ENCODE results near the gene GNPTG.
A peak's percentile ranks its signal among the peaks of the same experiment; 100 is the strongest.

The GNPTG gene

GRCh38 chr16:1333854-1334700 lies 17.7 kb upstream of the GNPTG start:
- DNase-seq (ENCODE audit: low read depth) = no peak

- no peak for DNase-seq (ENCODE audit: low read depth)
These were observed 17.0 kb upstream of the GNPTG start for GRCh38 chr16:1334739-1335138.

DNA sequence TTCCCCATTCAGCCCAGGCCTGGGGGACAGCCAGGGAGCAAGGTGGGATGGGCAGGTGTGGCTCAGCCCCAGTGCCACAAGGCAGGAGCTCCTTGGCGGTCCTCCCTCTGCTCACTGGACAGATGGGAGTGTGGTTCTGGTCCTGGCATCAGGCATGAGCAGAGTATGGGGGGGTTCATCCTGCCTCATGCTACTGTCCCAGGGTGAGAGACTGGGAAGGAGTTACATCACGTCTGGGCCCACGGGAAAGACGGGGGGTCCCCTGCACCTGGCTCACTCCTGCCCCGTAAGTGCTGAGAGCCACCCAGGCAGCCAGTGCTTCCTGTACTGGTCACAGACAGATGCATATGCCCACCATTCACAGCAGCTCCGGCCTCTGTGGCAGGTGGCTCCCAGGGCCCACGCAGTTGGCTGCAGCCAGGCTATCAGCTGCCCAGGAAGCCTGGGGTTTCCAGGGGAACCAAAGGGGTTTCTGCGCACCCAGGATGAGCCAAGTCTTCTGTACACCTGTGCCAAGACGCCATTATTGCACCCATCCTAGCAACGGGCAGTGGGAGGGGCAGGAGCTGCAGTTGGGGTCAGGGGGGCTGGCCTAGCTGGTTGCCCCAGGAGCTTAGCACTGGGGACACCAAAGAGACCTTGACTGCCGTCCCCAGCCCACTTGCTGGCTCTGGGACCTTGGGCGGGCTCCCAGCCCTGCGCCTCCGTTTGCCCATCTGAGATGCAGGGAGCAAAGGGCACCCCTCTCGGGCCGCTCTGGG lies 16.3 kb upstream of the GNPTG start:
- no peak for DNase-seq (ENCODE audit: low read depth)

DNA sequence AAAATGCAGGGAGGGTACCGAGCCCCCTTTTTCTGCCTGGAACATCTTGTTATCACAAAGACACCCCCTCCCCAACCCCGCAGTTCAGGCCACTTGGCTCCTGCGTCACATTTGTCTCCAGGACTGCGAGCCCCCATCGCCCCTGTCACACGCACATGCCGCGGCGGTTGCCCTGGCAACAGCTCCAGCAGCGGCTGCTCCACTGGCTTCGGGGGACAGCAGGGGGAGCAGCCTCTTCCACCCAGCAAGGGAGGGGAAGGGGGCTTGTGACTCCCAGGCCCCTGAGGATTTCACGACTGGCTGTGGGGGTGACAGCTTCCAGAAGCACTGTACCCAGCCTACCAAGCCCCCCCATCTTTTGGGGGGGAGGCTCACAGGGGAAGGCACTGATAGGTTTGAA lies 15.7 kb upstream of the GNPTG start:
- DNase-seq (ENCODE audit: low read depth) = no peak

DNA sequence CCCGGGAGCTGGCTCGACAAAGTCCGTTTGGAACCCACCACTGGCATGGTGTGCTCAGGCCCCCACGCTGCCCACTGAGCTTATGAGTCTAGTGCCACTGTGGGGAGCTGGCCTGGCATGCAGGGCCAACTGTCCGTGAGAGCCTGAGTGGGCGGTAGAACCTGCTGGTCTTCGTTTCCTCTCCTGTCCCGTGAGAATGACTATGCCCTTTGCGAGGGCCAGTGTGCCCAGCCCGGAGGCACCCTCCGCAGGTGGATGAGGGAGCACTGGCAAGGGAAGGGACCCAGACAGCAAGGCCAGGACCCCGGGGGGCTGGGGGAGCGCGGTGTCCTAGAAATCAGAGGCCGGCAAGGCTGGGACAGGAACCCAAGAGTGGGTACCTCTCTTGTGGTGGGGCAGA lies 15.1 kb upstream of the GNPTG start:
- DNase-seq (ENCODE audit: low read depth) = no peak

- no peak for DNase-seq (ENCODE audit: low read depth)
These were observed 14.2 kb upstream of the GNPTG start for GRCh38 chr16:1337486-1337885.

DNA sequence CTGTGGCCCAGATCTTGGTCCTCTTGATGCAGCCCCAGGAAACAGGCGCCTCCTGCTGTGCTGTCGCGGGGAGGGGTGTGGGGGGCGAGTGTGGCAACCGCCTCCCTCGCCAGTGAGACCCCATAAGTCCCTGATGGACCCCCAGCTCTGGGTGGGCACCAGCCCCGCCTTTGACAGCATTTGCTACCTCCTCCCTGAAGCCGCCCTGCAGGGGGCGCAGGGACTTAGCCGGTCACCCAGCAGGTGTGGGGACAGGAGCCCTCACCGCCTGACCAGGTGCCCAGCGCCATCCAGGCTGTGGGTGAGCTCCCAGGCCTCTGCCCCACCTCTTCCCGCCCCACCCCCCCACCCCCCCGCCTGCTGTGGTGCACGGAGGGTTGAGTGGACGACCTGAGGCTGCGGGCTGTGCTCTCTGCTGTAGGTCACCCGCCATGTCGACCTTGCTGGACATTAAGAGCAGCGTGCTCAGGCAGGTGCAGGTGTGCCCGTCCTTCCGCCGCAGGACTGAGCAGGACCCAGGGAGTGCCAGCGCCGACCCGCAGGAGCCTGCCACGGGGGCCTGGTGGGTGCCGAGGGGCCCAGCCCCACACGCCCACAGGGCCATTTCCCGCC lies 13.5 kb upstream of the GNPTG start:
- no peak for DNase-seq (ENCODE audit: low read depth)

GRCh38 chr16:1338855-1339675 lies 12.7 kb upstream of the GNPTG start:
- no peak for DNase-seq (ENCODE audit: low read depth)

GRCh38 chr16:1340730-1341494 lies 10.8 kb upstream of the GNPTG start:
- DNase-seq (ENCODE audit: low read depth) = no peak

- DNase-seq (ENCODE audit: low read depth) = no peak
These were observed 10.0 kb upstream of the GNPTG start for GRCh38 chr16:1341495-1342420.

DNA sequence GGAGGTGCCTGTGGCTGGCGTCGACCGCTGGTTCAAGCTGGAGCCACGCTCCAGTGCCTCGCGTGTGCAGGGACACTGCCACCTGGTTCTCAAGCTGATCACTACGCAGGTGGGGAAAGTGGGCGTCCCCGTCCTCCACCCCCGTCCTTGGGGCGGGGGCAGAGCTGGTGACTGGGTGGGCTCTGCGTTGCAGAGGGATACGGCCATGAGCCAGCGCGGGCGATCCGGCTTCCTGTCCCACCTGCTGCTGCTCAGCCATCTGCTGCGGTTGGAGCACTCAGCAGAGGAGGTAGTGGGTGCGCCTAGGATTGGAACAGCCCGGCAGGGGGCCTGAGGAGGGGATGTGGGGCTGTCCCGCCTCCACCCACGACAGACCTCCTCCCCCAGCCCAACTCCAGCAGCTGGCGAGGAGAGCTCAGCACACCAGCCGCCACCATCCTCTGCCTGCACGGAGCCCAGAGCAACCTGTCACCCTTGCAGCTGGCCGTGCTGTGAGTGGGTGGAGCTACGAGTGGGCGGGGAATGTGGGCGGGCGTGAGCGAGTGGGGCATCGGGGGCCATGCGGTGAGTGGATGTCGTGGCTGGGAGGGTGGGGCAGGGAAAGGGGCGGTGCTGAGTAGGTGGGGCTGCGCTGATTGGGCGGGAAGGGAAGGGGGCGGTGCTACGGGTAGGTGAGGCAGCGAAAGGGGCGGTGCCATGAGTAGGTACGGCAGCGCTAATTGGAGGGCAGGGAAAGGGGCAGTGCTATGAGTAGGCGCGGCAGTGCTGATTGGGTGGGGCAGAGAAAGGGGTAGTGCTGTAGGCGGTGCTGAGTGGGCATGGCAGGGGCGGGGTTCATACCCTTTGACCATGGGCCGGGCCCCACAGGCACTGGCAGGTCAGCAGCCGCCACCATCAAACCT lies 9.0 kb upstream of the GNPTG start:
- peak; percentile 82 for DNase-seq (ENCODE audit: low read depth)

DNA sequence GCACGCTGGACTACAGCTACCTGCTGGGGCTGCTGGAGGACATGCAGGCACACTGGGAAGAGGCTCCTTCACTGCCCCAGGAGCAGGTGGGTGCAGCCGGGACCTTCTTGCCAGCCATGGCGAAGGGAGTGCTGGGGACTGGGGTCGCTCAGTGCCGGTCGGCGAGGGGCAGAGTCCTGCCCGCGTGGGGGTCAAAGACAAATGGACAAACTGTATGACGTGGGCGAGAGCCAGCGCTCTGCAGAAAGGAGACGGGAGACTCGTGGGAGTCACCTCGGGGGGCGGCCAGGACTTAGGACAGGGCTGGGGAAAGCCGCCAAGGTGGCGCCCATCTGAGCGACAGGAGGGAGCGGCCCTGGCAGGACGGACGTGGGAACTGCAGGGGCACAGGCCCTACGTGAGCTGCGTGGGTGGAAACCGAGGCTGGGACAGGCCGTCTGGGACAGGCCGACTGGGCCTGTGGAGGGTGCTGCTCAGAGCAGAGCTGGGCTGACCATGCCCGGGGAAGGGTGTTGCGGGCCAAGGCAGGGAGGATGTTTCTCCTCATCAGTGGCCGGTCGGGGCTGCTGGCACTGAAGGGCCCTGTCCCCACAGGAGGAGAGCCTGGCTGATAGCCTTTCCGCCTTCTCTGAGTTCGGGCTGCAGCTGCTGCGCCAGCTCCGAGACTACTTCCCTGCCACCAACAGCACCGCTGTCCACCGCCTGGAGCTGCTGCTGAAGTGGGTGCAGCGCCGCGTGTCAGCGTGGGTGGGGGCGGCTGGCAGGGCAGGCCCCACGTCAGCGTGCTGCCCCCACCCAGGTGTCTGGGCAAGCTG lies 8.1 kb upstream of the GNPTG start:
- no peak for DNase-seq (ENCODE audit: low read depth)

GRCh38 chr16:1344499-1344898 lies 7.2 kb upstream of the GNPTG start:
- no peak for DNase-seq (ENCODE audit: low read depth)

- no peak for DNase-seq (ENCODE audit: low read depth)
These were observed 6.6 kb upstream of the GNPTG start for GRCh38 chr16:1345087-1345486.

DNA sequence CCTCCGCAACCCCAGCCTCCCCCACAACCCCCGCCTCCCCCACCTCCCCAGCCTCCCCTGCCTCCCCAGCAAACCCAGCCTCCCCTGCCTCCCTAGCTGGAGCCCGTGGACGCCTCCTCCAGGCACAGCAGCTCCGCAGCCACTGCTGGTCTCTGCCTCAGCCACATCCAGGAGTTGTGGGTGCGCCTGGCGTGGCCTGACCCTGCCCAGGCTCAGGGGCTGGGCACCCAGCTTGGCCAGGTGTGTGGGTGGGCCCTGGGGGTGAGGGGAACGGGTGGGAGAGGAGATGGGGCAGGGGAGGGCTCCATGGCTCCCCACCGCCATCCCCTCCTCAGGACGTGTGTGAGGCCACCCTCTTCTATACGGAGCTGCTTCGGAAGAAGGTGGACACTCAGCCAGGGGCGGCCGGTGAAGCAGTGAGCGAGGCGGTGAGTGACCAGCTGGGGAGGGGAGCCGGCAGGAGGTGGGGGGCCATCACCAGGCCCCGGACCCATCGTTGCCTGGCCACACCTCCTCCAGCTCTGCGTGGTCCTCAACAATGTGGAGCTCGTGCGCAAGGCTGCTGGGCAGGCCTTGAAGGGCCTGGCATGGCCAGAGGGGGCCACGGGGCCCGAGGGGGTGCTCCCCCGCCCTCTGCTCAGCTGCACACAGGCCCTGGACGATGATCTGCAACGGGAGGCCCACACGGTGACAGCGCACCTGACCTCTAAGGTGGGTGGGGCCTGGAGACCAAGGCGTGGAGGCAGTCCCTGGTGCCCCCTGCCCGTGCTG lies 5.9 kb upstream of the GNPTG start:
- DNase-seq (ENCODE audit: low read depth) = no peak

DNA sequence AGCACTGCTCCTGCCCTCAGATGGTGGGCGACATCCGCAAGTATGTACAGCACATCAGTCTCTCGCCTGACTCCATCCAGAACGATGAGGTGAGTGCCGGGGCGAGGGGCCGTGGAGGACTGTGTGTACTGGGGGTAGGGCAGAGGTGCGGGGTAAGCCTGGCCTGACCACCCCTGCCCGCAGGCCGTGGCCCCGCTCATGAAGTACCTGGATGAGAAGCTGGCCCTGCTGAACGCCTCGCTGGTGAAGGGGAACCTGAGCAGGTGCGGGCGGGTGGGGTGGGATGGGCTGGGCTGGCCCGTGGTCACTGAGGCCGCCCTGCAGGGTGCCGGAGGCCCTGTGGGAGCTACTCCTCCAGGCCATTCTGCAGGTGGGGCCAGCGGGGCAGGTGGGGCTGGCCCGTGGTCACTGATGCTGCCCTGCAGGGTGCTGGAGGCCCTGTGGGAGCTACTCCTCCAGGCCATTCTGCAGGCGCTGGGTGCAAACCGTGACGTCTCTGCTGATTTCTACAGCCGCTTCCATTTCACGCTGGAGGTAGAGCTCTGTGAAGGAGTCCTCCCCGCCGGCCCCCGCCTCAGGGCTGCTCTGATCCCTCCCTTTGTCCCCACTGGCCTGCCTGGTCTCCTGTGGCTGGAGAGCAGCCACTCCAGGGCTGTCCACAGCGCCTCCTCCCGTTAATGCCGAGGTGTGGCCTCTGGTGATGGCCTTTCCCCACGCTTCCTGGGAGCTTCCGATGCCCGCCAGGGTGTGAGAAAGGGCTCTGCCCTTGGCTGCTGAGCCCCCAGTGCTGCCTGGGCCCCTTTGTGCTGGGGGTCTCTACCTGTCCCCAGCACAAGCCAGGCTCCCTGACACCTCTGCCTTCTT lies 5.1 kb upstream of the GNPTG start:
- no peak for DNase-seq (ENCODE audit: low read depth)
